A673 (cell line): ENCODE data around the gene LRRC4B. TPM values are rescaled to one million over a fixed set of nuclear protein-coding genes. Genes with fewer than 3 reads are reported as not detected.

Experiments used
- BruUV-seq: library from RNA; stranded (reverse); fragments of 400-500 nt; replicated peaks from 2 replicates; lab custom pipeline; 2021; lab: Mats Ljungman, UMichigan
- CTCF ChIA-PET: fragments of 300-600 bp; sonication (Branson Sonifier 250); formaldehyde crosslinking; loops from one replicate; lab custom pipeline; 2022; ENCODE audit warnings: antibody characterized with exemption; lab: Charles Lee
- POLR2A ChIA-PET: fragments of 300-600 bp; sonication (Branson Sonifier 250); formaldehyde crosslinking; loops from one replicate; lab custom pipeline; 2022; ENCODE audit warnings: antibody characterized with exemption; ENCODE audit not compliant: low non-redundant PET; lab: Charles Lee
- DNase-seq: peaks from one replicate; pipeline ENCODE4 v3.0.0-alpha.2; 2015; ENCODE audit warnings: low spot score
- H3K27ac ChIP-seq: fragments of 200-600 bp; sonication (generic); 2 replicates; pipeline ENCODE4 v1.5.1; 2016; ENCODE audit warnings: mixed run types, low read depth, mild to moderate bottlenecking, mixed read lengths, antibody characterized with exemption, low read length; ENCODE audit not compliant: poor library complexity, severe bottlenecking
- H3K27me3 ChIP-seq: fragments of 200-600 bp; sonication (generic); replicated peaks from 2 replicates; pipeline ENCODE4 v1.6.1; 2017; ENCODE audit warnings: mixed run types, low read depth, mild to moderate bottlenecking, mixed read lengths, antibody characterized with exemption, low read length; ENCODE audit not compliant: insufficient read depth, poor library complexity
- H3K36me3 ChIP-seq: fragments of 200-600 bp; sonication (generic); 2 replicates; pipeline ENCODE4 v1.6.1; 2016; ENCODE audit warnings: mixed run types, mild to moderate bottlenecking, mixed read lengths, antibody characterized with exemption, low read length; ENCODE audit not compliant: insufficient read depth, poor library complexity, severe bottlenecking
- H3K4me1 ChIP-seq: fragments of 200-600 bp; sonication (generic); 2 replicates; pipeline ENCODE4 v1.6.1; 2017; ENCODE audit warnings: mixed run types, mild to moderate bottlenecking, mixed read lengths, antibody characterized with exemption, low read length; ENCODE audit not compliant: insufficient read depth, poor library complexity, severe bottlenecking
- H3K4me3 ChIP-seq: fragments of 200-600 bp; sonication (generic); 2 replicates; pipeline ENCODE4 v1.5.1; 2016; ENCODE audit warnings: low read depth, mixed run types, mild to moderate bottlenecking, mixed read lengths, low read length; ENCODE audit not compliant: poor library complexity, severe bottlenecking
- H3K9me3 ChIP-seq: fragments of 200-600 bp; sonication (generic); 2 replicates; pipeline ENCODE4 v1.6.1; 2016; ENCODE audit warnings: mixed run types, low read depth, mild to moderate bottlenecking, mixed read lengths, antibody characterized with exemption, low read length; ENCODE audit not compliant: poor library complexity, severe bottlenecking
- CTCF ChIP-seq: fragments of 300-800, 200-600 bp; sonication (generic); conservative IDR thresholded peaks from 2 replicates; pipeline ENCODE4 v1.5.1; 2017; ENCODE audit warnings: low read depth, mild to moderate bottlenecking, antibody characterized with exemption, low read length, moderate library complexity, mixed read lengths
- EZH2 ChIP-seq: fragments of 200-600 bp; sonication (generic); IDR thresholded peaks from 2 replicates; pipeline ENCODE4 v1.6.1; 2017; ENCODE audit warnings: borderline replicate concordance, low read depth, mild to moderate bottlenecking, mixed read lengths, antibody characterized with exemption, low read length; ENCODE audit not compliant: poor library complexity, severe bottlenecking
- intact Hi-C: fragments of 100-400 bp; cut with micrococcal nuclease; formaldehyde crosslinking; loops from one replicate; pipeline ENCODE4 v1.10.0; 2022; ENCODE audit not compliant: unreplicated experiment
- total RNA-seq: library from RNA; stranded (reverse); gene quantifications from 2 replicates; pipeline ENCODE4 v1.2.3, GENCODE V29; 2021

LRRC4B gene
- total RNA-seq, 1 experiment from 2014 or later, result 23.1 TPM

GRCh38 chr19:50549927-50550593 lies 18.2 kb downstream of the LRRC4B start:
- POLR2A ChIA-PET, result interaction anchor here (0.6 kb wide), 1 partner anchor 39 kb away, joined by 3 read pairs; the partner anchor contains the start of gene JOSD2
- no peak for DNase-seq
- Histone ChIP-seq H3K27ac (no peak overlapping the region), H3K9me3 (no peaks in the 10 kb centered on the region), H3K4me3 (no peak overlapping the region), H3K27me3 (no peaks in the 10 kb centered on the region), H3K36me3 (no peaks in the 10 kb centered on the region), H3K4me1 (no peaks in the 10 kb centered on the region)
- no peak for TF ChIP-seq EZH2
- TF ChIP-seq CTCF, result no peak
- no TSS peak for BruUV-seq
- CTCF ChIA-PET, result no interaction called here
- intact Hi-C loops, result no loop called here

- BruUV-seq, result no TSS peak
- DNase-seq, result no peak
- ChIA-PET CTCF (no interaction called here), POLR2A (interaction anchor here (0.6 kb wide), 1 partner anchor 38 kb away, joined by 3 read pairs; the partner anchor contains the start of gene JOSD2)
- H3K27me3 ChIP-seq, result no peaks in the 10 kb centered on the region
- no peak overlapping the region for H3K27ac ChIP-seq
- H3K9me3 ChIP-seq, result no peaks in the 10 kb centered on the region
- no peak for TF ChIP-seq CTCF
- no peak for TF ChIP-seq EZH2
- intact Hi-C loops, result no loop called here
- no peaks in the 10 kb centered on the region for H3K36me3 ChIP-seq
- no peaks in the 10 kb centered on the region for H3K4me1 ChIP-seq
- no peak overlapping the region for H3K4me3 ChIP-seq
These were observed 18.9 kb downstream of the LRRC4B start for GRCh38 chr19:50549059-50549926.

GRCh38 chr19:50548191-50549058 lies 19.8 kb downstream of the LRRC4B start:
- no peak for DNase-seq
- no peaks in the 10 kb centered on the region for H3K4me1 ChIP-seq
- no TSS peak for BruUV-seq
- POLR2A ChIA-PET, result no interaction called here
- H3K27me3 ChIP-seq, result no peaks in the 10 kb centered on the region
- no peaks in the 10 kb centered on the region for H3K36me3 ChIP-seq
- TF ChIP-seq CTCF (no peak), EZH2 (no peak)
- intact Hi-C loops, result no loop called here
- H3K4me3 ChIP-seq, result no peak overlapping the region
- CTCF ChIA-PET, result no interaction called here
- H3K9me3 ChIP-seq, result no peaks in the 10 kb centered on the region
- no peak overlapping the region for H3K27ac ChIP-seq
